Thyroid gland (tissue), 4 donors: Measurements from ENCODE around the gene ZNF865.

Experiments used
- CTCF ChIP-seq, 6 experiments: fragments of 200-600 bp in 3 of 6; fragments of 450-650 bp in 3 of 6; sonication (generic) in 3 of 6; IDR thresholded peaks; one replicate each; pipeline ENCODE4 v1.5.1; 2016 to 2019; ENCODE audit warnings: antibody characterized with exemption in 6 of 6, mild to moderate bottlenecking in 2 of 6, inconsistent platforms in 1 of 6, moderate library complexity in 1 of 6
- POLR2A ChIP-seq, 2 donors: fragments of 450-650 bp; IDR thresholded peaks; one replicate each; pipeline ENCODE4 v1.6.1; 2017; ENCODE audit warnings: antibody characterized with exemption in 2 of 2, mild to moderate bottlenecking in 2 of 2, moderate library complexity in 1 of 2

GRCh38 chr19:55660404-55660803 lies 55.0 kb downstream of the ZNF865 start:
- no peak for TF ChIP-seq CTCF (IDR thresholded peaks at IDR 0.05)
- no peak for TF ChIP-seq POLR2A (IDR thresholded peaks at IDR 0.05)
